ENCODE results near the gene ALG13. TPM values are rescaled to one million over a fixed set of nuclear protein-coding genes. Genes with fewer than 3 reads are reported as not detected.

Gene ALG13
- total and polyA plus RNA-seq, 10 of the 15 experiments (the other 5 are each of a cell fraction or from before 2014, with no cell fraction given): 30.5 to 119 (median 51.1) TPM

GRCh38 chrX:111742018-111742417, 61.0 kb downstream of the ALG13 start:
- intact Hi-C loops (cut with micrococcal nuclease; ENCODE audit: unreplicated experiment) (no loop called here), in situ Hi-C loops (cut with MboI) (no loop called here)
- DNase-seq (ENCODE audit: low read depth, low spot score) (no peak), FAIRE-seq (no peak), ATAC-seq (no peak)
- POLR2A ChIA-PET: no interaction called here
- RAD21 ChIA-PET (ENCODE audit: unreplicated experiment): no interaction called here
- Histone ChIP-seq H3K4me2 (ENCODE audit: control insufficient read depth, insufficient read depth) (no peak overlapping the region), H3K9ac (ENCODE audit: control insufficient read depth, insufficient read depth, low read length) (no peak overlapping the region), H3K27ac (ENCODE audit: control insufficient read depth, insufficient read depth) (no peak overlapping the region), H2AFZ (ENCODE audit: control insufficient read depth, low read depth, low read length) (no peak overlapping the region), H3K36me3 (ENCODE audit: control insufficient read depth in 2 of 2, insufficient read depth in 2 of 2, low read length in 1 of 2) (peaks cover 0 to 4% of the 10 kb centered on the region in 2 experiments; a peak in 1 of 4 replicates), H3K4me1 (ENCODE audit: control insufficient read depth, insufficient read depth, low read length) (no peaks in the 10 kb centered on the region), H4K20me1 (ENCODE audit: control insufficient read depth, insufficient read depth) (no peaks in the 10 kb centered on the region), H3K79me2 (ENCODE audit: control insufficient read depth, insufficient read depth, low read length) (no peaks in the 10 kb centered on the region), H3K27me3 (replicated peaks in 1 of 2; ENCODE audit: control insufficient read depth in 2 of 2, insufficient read depth in 2 of 2, low read length in 1 of 2) (no peaks in the 10 kb centered on the region; a peak in 1 of 4 replicates), H3K9me3 (replicated peaks; ENCODE audit: control insufficient read depth, insufficient read depth, low read length) (no peaks in the 10 kb centered on the region), H3K4me3 (no peak overlapping the region)
- 33% methylated on average over 2 of the region's 2 CpGs for WGBS (ENCODE audit: insufficient coverage, insufficient replicate concordance, low lambda C conversion rate, missing lambda C conversion rate)
- no TSS peak for BruUV-seq (replicated peaks)
- SMC1A ChIA-PET (ENCODE audit: uncharacterized antibody, unreplicated experiment): no interaction called here
- CTCF ChIA-PET: no interaction called here
- no peak for TF ChIP-seq GABPA (IDR thresholded peaks at IDR 0.05; ENCODE audit: low read depth)
- TF ChIP-seq SUPT20H (IDR thresholded peaks at IDR 0.05; ENCODE audit: borderline replicate concordance, control insufficient read depth, low read depth, low read length): no peak
- TF ChIP-seq EZH2 (IDR thresholded peaks at IDR 0.05; ENCODE audit: borderline replicate concordance, control insufficient read depth, low read depth, low read length): no peak
- no peak for TF ChIP-seq CBFB (IDR thresholded peaks at IDR 0.05; ENCODE audit: low read depth)
- TF ChIP-seq CHD1 (IDR thresholded peaks at IDR 0.05; ENCODE audit: low read depth, low read length): no peak
- no peak for TF ChIP-seq PML (IDR thresholded peaks at IDR 0.05; ENCODE audit: low read length)
- TF ChIP-seq, protein P1, sequence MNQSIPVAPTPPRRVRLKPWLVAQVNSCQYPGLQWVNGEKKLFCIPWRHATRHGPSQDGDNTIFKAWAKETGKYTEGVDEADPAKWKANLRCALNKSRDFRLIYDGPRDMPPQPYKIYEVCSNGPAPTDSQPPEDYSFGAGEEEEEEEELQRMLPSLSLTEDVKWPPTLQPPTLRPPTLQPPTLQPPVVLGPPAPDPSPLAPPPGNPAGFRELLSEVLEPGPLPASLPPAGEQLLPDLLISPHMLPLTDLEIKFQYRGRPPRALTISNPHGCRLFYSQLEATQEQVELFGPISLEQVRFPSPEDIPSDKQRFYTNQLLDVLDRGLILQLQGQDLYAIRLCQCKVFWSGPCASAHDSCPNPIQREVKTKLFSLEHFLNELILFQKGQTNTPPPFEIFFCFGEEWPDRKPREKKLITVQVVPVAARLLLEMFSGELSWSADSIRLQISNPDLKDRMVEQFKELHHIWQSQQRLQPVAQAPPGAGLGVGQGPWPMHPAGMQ (IDR thresholded peaks at IDR 0.05; ENCODE audit: borderline replicate concordance): no peak
- no peak for TF ChIP-seq HDGF (IDR thresholded peaks at IDR 0.05)
- TF ChIP-seq BCL11A (IDR thresholded peaks at IDR 0.05; ENCODE audit: low read depth, low read length): no peak
- no peak for TF ChIP-seq MEF2B (IDR thresholded peaks at IDR 0.05; ENCODE audit: partially characterized antibody, poor library complexity, severe bottlenecking)
- no peak for TF ChIP-seq PAX5 (IDR thresholded peaks at IDR 0.05; ENCODE audit: borderline replicate concordance, low read depth, low read length)
- TF ChIP-seq NR2C1 (IDR thresholded peaks at IDR 0.05): no peak
- TF ChIP-seq SUZ12 (IDR thresholded peaks at IDR 0.05; ENCODE audit: unreplicated experiment): no peak
- no peak for TF ChIP-seq SMAD5 (IDR thresholded peaks at IDR 0.05; ENCODE audit: low read depth)
- no peak for TF ChIP-seq NFYA (IDR thresholded peaks at IDR 0.05; ENCODE audit: borderline replicate concordance, low read depth, low read length)
- no peak for TF ChIP-seq SPI1 (IDR thresholded peaks at IDR 0.05; ENCODE audit: borderline replicate concordance, insufficient read depth, low read depth, low read length)
- TF ChIP-seq FOS (IDR thresholded peaks at IDR 0.05; ENCODE audit: borderline replicate concordance, extremely low read depth, insufficient read length): no peak
